ENCODE data around the gene AHCY.
A peak's percentile ranks its signal among the peaks of the same experiment; 100 is the strongest.
"Not testable (repeated sequence)": the region's sequence is repeated elsewhere in the genome, so short reads cannot be mapped to it uniquely, and the experiment has no call there.

Gene AHCY

GRCh38 chr20:34298294-34298784 lies 4.8 kb downstream of the AHCY start:
- DNase-seq (ENCODE audit: low read depth, low spot score) = not testable (repeated sequence)

GRCh38 chr20:34296468-34296867 lies 6.7 kb downstream of the AHCY start:
- no peak for DNase-seq (ENCODE audit: low read depth, low spot score)

GRCh38 chr20:34295284-34295683 lies 7.9 kb downstream of the AHCY start:
- DNase-seq (ENCODE audit: low read depth, low spot score) = no peak

GRCh38 chr20:34294563-34294962 lies 8.6 kb downstream of the AHCY start:
- no peak for DNase-seq (ENCODE audit: low read depth, low spot score)

- no peak for DNase-seq (ENCODE audit: low read depth, low spot score)
These were observed 9.6 kb downstream of the AHCY start for GRCh38 chr20:34293589-34293988.

- DNase-seq (ENCODE audit: low read depth, low spot score) = no peak
These were observed 10.0 kb downstream of the AHCY start for GRCh38 chr20:34293119-34293518.

- no peak for DNase-seq (ENCODE audit: low read depth, low spot score)
These were observed 10.7 kb downstream of the AHCY start for GRCh38 chr20:34292496-34292895.

GRCh38 chr20:34290471-34290870 lies 12.7 kb downstream of the AHCY start:
- no peak for DNase-seq (ENCODE audit: low read depth, low spot score)

GRCh38 chr20:34287500-34287899 lies 15.7 kb downstream of the AHCY start:
- DNase-seq (ENCODE audit: low read depth, low spot score) = not testable (repeated sequence)

GRCh38 chr20:34285450-34285849 lies 17.7 kb downstream of the AHCY start:
- no peak for DNase-seq (ENCODE audit: low read depth, low spot score)

- no peak for DNase-seq (ENCODE audit: low read depth, low spot score)
These were observed 19.3 kb downstream of the AHCY start for GRCh38 chr20:34283844-34284243.

- no peak for DNase-seq (ENCODE audit: low read depth, low spot score)
These were observed 21.1 kb downstream of the AHCY start for GRCh38 chr20:34282041-34282440.

- DNase-seq (ENCODE audit: low read depth, low spot score) = no peak
These were observed 22.0 kb downstream of the AHCY start for GRCh38 chr20:34281177-34281576.

GRCh38 chr20:34274694-34275093 lies 28.5 kb downstream of the AHCY start:
- no peak for DNase-seq (ENCODE audit: low read depth, low spot score)

- DNase-seq (ENCODE audit: low read depth, low spot score) = no peak
These were observed 31.2 kb downstream of the AHCY start for GRCh38 chr20:34271956-34272355.

- peak; percentile 90 for DNase-seq (ENCODE audit: low read depth, low spot score)
These were observed 33.0 kb downstream of the AHCY start for GRCh38 chr20:34269996-34270627.

GRCh38 chr20:34268851-34269636 lies 34.1 kb downstream of the AHCY start:
- DNase-seq (ENCODE audit: low read depth, low spot score) = no peak

- DNase-seq (ENCODE audit: low read depth, low spot score) = no peak
These were observed 35.0 kb downstream of the AHCY start for GRCh38 chr20:34268145-34268544.

- DNase-seq (ENCODE audit: low read depth, low spot score) = no peak
These were observed 39.0 kb downstream of the AHCY start for GRCh38 chr20:34264141-34264540.

- not testable (repeated sequence) for DNase-seq (ENCODE audit: low read depth, low spot score)
These were observed 39.7 kb downstream of the AHCY start for GRCh38 chr20:34263468-34263867.

GRCh38 chr20:34262488-34263288 lies 40.5 kb downstream of the AHCY start:
- DNase-seq (ENCODE audit: low read depth, low spot score) = no peak
